ENCODE results near the gene ARIH2. TPM values are rescaled to one million over a fixed set of nuclear protein-coding genes. Genes with fewer than 3 reads are reported as not detected.

ARIH2 gene
- total RNA-seq, 1 experiment from 2014 or later = 76.1 TPM

- DNase-seq (ENCODE audit: low spot score) = no peak
Measured at GRCh38 chr3:48928679-48929078, 10.0 kb downstream of the ARIH2 start.

- no peak for DNase-seq (ENCODE audit: low spot score)
Measured at GRCh38 chr3:48929358-48930035, 10.9 kb downstream of the ARIH2 start.

- DNase-seq (ENCODE audit: low spot score) = no peak
Measured at GRCh38 chr3:48930590-48930989, 11.9 kb downstream of the ARIH2 start.

GRCh38 chr3:48931944-48932580 lies 13.4 kb downstream of the ARIH2 start:
- DNase-seq (ENCODE audit: low spot score) = no peak

- no peak for DNase-seq (ENCODE audit: low spot score)
Measured at GRCh38 chr3:48934333-48934991, 15.8 kb downstream of the ARIH2 start.

GRCh38 chr3:48935530-48935929 lies 16.9 kb downstream of the ARIH2 start:
- DNase-seq (ENCODE audit: low spot score) = no peak

GRCh38 chr3:48938156-48938555 lies 19.5 kb downstream of the ARIH2 start:
- no peak for DNase-seq (ENCODE audit: low spot score)

- DNase-seq (ENCODE audit: low spot score) = no peak
Measured at GRCh38 chr3:48938689-48939088, 20.0 kb downstream of the ARIH2 start.

- no peak for DNase-seq (ENCODE audit: low spot score)
Measured at GRCh38 chr3:48945432-48945831, 26.8 kb downstream of the ARIH2 start.

- no peak for DNase-seq (ENCODE audit: low spot score)
Measured at GRCh38 chr3:48945891-48946549, 27.4 kb downstream of the ARIH2 start.

GRCh38 chr3:48949376-48949717 lies 30.7 kb downstream of the ARIH2 start:
- no peak for DNase-seq (ENCODE audit: low spot score)

GRCh38 chr3:48950051-48950450 lies 31.4 kb downstream of the ARIH2 start:
- no peak for DNase-seq (ENCODE audit: low spot score)

- DNase-seq (ENCODE audit: low spot score) = no peak
Measured at GRCh38 chr3:48951764-48952163, 33.1 kb downstream of the ARIH2 start.

GRCh38 chr3:48952510-48953118 lies 34.0 kb downstream of the ARIH2 start:
- DNase-seq (ENCODE audit: low spot score) = no peak

- no peak for DNase-seq (ENCODE audit: low spot score)
Measured at GRCh38 chr3:48957006-48957705, 38.5 kb downstream of the ARIH2 start.

- DNase-seq (ENCODE audit: low spot score) = no peak
Measured at GRCh38 chr3:48960841-48961413, 42.3 kb downstream of the ARIH2 start.

- DNase-seq (ENCODE audit: low spot score) = no peak
Measured at GRCh38 chr3:48962340-48962739, 43.7 kb downstream of the ARIH2 start.

GRCh38 chr3:48962939-48963338 lies 44.3 kb downstream of the ARIH2 start:
- no peak for DNase-seq (ENCODE audit: low spot score)

- DNase-seq (ENCODE audit: low spot score) = no peak
Measured at GRCh38 chr3:48963591-48963990, 44.9 kb downstream of the ARIH2 start.

GRCh38 chr3:48966367-48966766 lies 47.7 kb downstream of the ARIH2 start:
- no peak for DNase-seq (ENCODE audit: low spot score)

GRCh38 chr3:48966876-48967361 lies 48.3 kb downstream of the ARIH2 start:
- no peak for DNase-seq (ENCODE audit: low spot score)
